Mesendoderm (in vitro differentiated cells): ENCODE data around the gene NDUFAF5.

Source experiments
- DNase-seq: peaks from one replicate; pipeline ENCODE4 v3.0.0; 2013
- H2AK5ac ChIP-seq: 2 replicates; pipeline ENCODE4 v1.6.1; 2013; ENCODE audit warnings: low read length, inconsistent platforms
- H2BK120ac ChIP-seq: 2 replicates; pipeline ENCODE4 v1.6.1; 2013; ENCODE audit warnings: low read depth, mild to moderate bottlenecking, low read length, moderate library complexity, mixed read lengths
- H2BK15ac ChIP-seq: replicated peaks from 2 replicates; pipeline ENCODE4 v1.6.1; 2013; ENCODE audit warnings: low read depth, mild to moderate bottlenecking, moderate library complexity
- H2BK5ac ChIP-seq: 2 replicates; pipeline ENCODE4 v1.6.1; 2013; ENCODE audit warnings: low read length, inconsistent platforms
- H3K18ac ChIP-seq: 2 replicates; pipeline ENCODE4 v1.6.1; 2013; ENCODE audit warnings: mild to moderate bottlenecking, low read length, mixed read lengths
- H3K23ac ChIP-seq: one replicate; pipeline ENCODE4 v1.6.1; 2013; ENCODE audit warnings: low read length
- H3K27ac ChIP-seq: 2 replicates; pipeline ENCODE4 v1.5.1; 2013; ENCODE audit warnings: low read depth, mild to moderate bottlenecking, inconsistent platforms, low read length, moderate library complexity
- H3K27me3 ChIP-seq: 2 replicates; pipeline ENCODE4 v1.6.1; 2013; ENCODE audit warnings: low read length, control low read depth, mild to moderate bottlenecking, inconsistent platforms; ENCODE audit not compliant: insufficient read depth, poor library complexity
- H3K36me3 ChIP-seq: 2 replicates; pipeline ENCODE4 v1.6.1; 2013; ENCODE audit warnings: low read length, inconsistent platforms; ENCODE audit not compliant: control insufficient read depth, insufficient read depth
- H3K4ac ChIP-seq: one replicate; pipeline ENCODE4 v1.6.1; 2013; ENCODE audit warnings: low read depth, mild to moderate bottlenecking, low read length, moderate library complexity
- H3K4me1 ChIP-seq: 2 replicates; pipeline ENCODE4 v1.6.1; 2013; ENCODE audit warnings: low read depth, low read length, inconsistent platforms; ENCODE audit not compliant: control insufficient read depth
- H3K4me2 ChIP-seq: 2 replicates; pipeline ENCODE4 v1.6.1; 2013; ENCODE audit warnings: low read length
- H3K4me3 ChIP-seq: 2 replicates; pipeline ENCODE4 v1.5.1; 2013; ENCODE audit warnings: mild to moderate bottlenecking, low read length
- H3K56ac ChIP-seq: one replicate; pipeline ENCODE4 v1.6.1; 2013; ENCODE audit warnings: low read length
- H3K79me1 ChIP-seq: 2 replicates; pipeline ENCODE4 v1.6.1; 2013; ENCODE audit warnings: low read length, inconsistent platforms
- H3K79me2 ChIP-seq: 2 replicates; pipeline ENCODE4 v1.6.1; 2013; ENCODE audit warnings: mild to moderate bottlenecking, low read length; ENCODE audit not compliant: control insufficient read depth, insufficient read depth
- H3K9ac ChIP-seq: 2 replicates; pipeline ENCODE4 v1.6.1; 2013; ENCODE audit warnings: low read length, inconsistent platforms
- H4K5ac ChIP-seq: one replicate; pipeline ENCODE4 v1.6.1; 2013; ENCODE audit warnings: low read length
- H4K8ac ChIP-seq: one replicate; pipeline ENCODE4 v1.6.1; 2013; ENCODE audit warnings: low read depth, mild to moderate bottlenecking, control low read depth, low read length, moderate library complexity
- WGBS: extraction: QIAGEN DNeasy Blood & Tissue Kit; methylation state at CpG from one replicate; pipeline ENCODE4 v1.1.7; 2013; ENCODE audit warnings: low lambda C conversion rate, missing lambda C conversion rate; ENCODE audit not compliant: insufficient coverage; ENCODE audit errors: extremely low coverage; 5-methylcytosine and 5-hydroxymethylcytosine counted together

The NDUFAF5 gene

GRCh38 chr20:13784271-13784892, 446 bp upstream of the NDUFAF5 start:
- no peaks in the 10 kb centered on the region for H3K36me3 ChIP-seq

DNA sequence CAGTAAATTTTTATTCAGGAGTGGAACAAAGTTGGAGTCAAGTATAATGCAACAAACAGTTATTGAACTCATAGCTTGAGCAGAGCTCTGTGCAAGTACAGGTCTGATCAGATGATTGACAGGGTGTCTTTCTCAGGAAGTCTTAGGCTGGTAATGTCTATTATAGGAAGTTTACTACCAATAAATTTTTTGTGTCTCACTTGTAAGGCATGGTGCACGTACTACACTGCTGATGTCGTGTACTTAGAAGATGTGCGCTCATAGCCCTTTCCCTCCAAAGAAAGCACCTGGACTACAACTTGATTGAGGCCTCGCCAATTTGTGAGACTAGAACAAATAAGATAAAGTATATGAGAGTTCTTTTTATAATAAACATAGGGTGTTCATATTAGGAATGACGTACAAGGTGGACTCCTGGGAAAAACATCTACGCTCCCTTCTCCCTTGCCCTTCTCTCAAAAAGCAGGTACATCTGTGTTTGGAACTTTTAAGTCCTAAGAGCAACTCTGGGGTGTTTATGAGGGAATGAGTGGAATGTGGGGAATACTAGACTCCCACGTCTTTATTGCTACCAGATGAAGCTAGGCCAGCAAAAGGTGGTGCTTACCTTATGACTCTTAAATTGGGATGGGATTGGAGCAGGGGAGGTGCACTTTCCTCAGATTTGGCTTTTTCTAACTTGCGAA, 1.5 kb downstream of the NDUFAF5 start:
- Histone ChIP-seq H3K36me3 (peaks cover 4% of the 10 kb centered on the region), H3K27ac (no peak overlapping the region)

More at GRCh38 chr20:13784271-13784892, 446 bp upstream of the NDUFAF5 start:
- Histone ChIP-seq H4K5ac (no peak overlapping the region), H2BK5ac (no peak overlapping the region), H2AK5ac (no peak overlapping the region), H2BK120ac (no peak overlapping the region), H3K27ac (peak overlapping the region; percentile 47), H2BK15ac (no peak overlapping the region), H3K18ac (peak overlapping the region; percentile 53), H3K4me1 (peaks cover 2% of the 10 kb centered on the region), H4K8ac (no peak overlapping the region), H3K56ac (peak overlapping the region; percentile 96), H3K79me2 (peaks cover 37% of the 10 kb centered on the region), H3K4me3 (peak overlapping the region; percentile 95), H3K23ac (no peak overlapping the region), H3K9ac (peak overlapping the region; percentile 94), H3K4me2 (peak overlapping the region; percentile 52), H3K79me1 (peaks cover 13% of the 10 kb centered on the region), H3K27me3 (no peaks in the 10 kb centered on the region), H3K4ac (peak overlapping the region; percentile 6)
- DNase-seq = no peak
- WGBS = no CpG with 5 or more reads among the region's 26 CpGs

GRCh38 chr20:13788167-13788834, 3.5 kb downstream of the NDUFAF5 start:
- H3K27ac ChIP-seq = no peak overlapping the region
- DNase-seq = peak; percentile 81

More for the DNA sequence above, 1.5 kb downstream of the NDUFAF5 start:
- Histone ChIP-seq H3K4ac (peak overlapping the region; percentile 52), H2BK15ac (no peak overlapping the region), H3K4me2 (peak overlapping the region; percentile 60), H3K79me2 (peaks cover 32% of the 10 kb centered on the region), H3K4me1 (peaks cover 2% of the 10 kb centered on the region), H3K79me1 (peaks cover 9% of the 10 kb centered on the region), H3K56ac (peak overlapping the region; percentile 75), H3K9ac (peak overlapping the region; percentile 72), H2BK5ac (no peak overlapping the region), H3K27me3 (no peaks in the 10 kb centered on the region), H4K8ac (no peak overlapping the region), H3K23ac (no peak overlapping the region), H3K4me3 (peak overlapping the region; percentile 16), H4K5ac (no peak overlapping the region), H2AK5ac (no peak overlapping the region), H3K18ac (no peak overlapping the region), H2BK120ac (no peak overlapping the region)
- DNase-seq = no peak
- WGBS = no CpG with 5 or more reads among the region's 8 CpGs

DNA sequence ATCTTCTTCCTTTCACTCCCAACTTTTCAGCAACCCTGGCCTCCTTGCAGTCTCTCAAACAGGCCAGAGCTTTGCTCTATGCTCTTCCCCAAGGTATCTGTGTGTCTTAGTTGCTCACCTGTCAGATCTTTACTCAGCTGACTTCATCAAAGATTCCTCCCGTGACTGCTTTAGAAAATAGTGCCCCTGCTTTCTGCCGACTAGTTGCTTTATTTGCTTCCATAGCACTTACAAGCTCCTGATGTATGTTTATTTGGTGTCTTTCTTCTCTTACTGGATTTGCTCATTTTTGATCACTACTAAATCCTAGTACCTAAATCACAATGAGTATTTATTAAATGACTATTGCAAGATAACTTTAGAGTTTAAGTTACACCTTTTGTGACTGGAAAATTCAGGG, 5.9 kb downstream of the NDUFAF5 start:
- DNase-seq = no peak
- Histone ChIP-seq H2BK120ac (no peak overlapping the region), H2BK15ac (no peak overlapping the region), H2AK5ac (no peak overlapping the region), H3K4me1 (peaks cover 2% of the 10 kb centered on the region), H3K9ac (no peak overlapping the region), H4K5ac (no peak overlapping the region), H4K8ac (no peak overlapping the region), H3K79me1 (peaks cover 5% of the 10 kb centered on the region), H3K18ac (no peak overlapping the region), H3K4me3 (no peak overlapping the region), H3K4me2 (no peak overlapping the region), H3K56ac (no peak overlapping the region), H2BK5ac (no peak overlapping the region), H3K27ac (no peak overlapping the region), H3K4ac (no peak overlapping the region), H3K79me2 (peaks cover 14% of the 10 kb centered on the region), H3K27me3 (no peaks in the 10 kb centered on the region), H3K23ac (no peak overlapping the region), H3K36me3 (peaks cover 6% of the 10 kb centered on the region)
- WGBS = no CpG with 5 or more reads among the region's 2 CpGs

More at GRCh38 chr20:13788167-13788834, 3.5 kb downstream of the NDUFAF5 start:
- Histone ChIP-seq H3K23ac (no peak overlapping the region), H3K4me3 (no peak overlapping the region), H3K79me2 (peaks cover 29% of the 10 kb centered on the region), H2BK5ac (no peak overlapping the region), H2BK120ac (no peak overlapping the region), H3K27me3 (no peaks in the 10 kb centered on the region), H4K8ac (no peak overlapping the region), H4K5ac (no peak overlapping the region), H3K4me1 (peaks cover 2% of the 10 kb centered on the region), H3K4me2 (no peak overlapping the region), H3K9ac (no peak overlapping the region), H3K4ac (no peak overlapping the region), H3K79me1 (peaks cover 8% of the 10 kb centered on the region), H2BK15ac (no peak overlapping the region), H3K36me3 (peaks cover 6% of the 10 kb centered on the region), H3K56ac (no peak overlapping the region), H3K18ac (no peak overlapping the region), H2AK5ac (no peak overlapping the region)
- no CpG with 5 or more reads among the region's 1 CpG for WGBS

GRCh38 chr20:13791540-13792459, 7.0 kb downstream of the NDUFAF5 start:
- Histone ChIP-seq H3K23ac (no peak overlapping the region), H3K4ac (no peak overlapping the region), H3K18ac (no peak overlapping the region), H3K56ac (no peak overlapping the region), H3K4me1 (no peaks in the 10 kb centered on the region), H3K4me2 (no peak overlapping the region), H3K36me3 (peaks cover 7% of the 10 kb centered on the region), H2BK5ac (no peak overlapping the region), H2BK15ac (no peak overlapping the region), H2AK5ac (no peak overlapping the region), H2BK120ac (no peak overlapping the region), H3K4me3 (no peak overlapping the region), H4K8ac (no peak overlapping the region), H3K9ac (no peak overlapping the region), H3K79me1 (peaks cover 3% of the 10 kb centered on the region), H3K27ac (no peak overlapping the region), H4K5ac (no peak overlapping the region), H3K27me3 (no peaks in the 10 kb centered on the region), H3K79me2 (peaks cover 4% of the 10 kb centered on the region)
- DNase-seq = no peak
- WGBS = no CpG with 5 or more reads among the region's 2 CpGs
